ENCODE measurements around the gene LIPC. TPM values are rescaled to one million over a fixed set of nuclear protein-coding genes. Genes with fewer than 3 reads are reported as not detected.

The LIPC gene
- total RNA-seq, 4 donors from 2014 or later, result 0.81 to 4.6 (median 1.8) TPM

DNA sequence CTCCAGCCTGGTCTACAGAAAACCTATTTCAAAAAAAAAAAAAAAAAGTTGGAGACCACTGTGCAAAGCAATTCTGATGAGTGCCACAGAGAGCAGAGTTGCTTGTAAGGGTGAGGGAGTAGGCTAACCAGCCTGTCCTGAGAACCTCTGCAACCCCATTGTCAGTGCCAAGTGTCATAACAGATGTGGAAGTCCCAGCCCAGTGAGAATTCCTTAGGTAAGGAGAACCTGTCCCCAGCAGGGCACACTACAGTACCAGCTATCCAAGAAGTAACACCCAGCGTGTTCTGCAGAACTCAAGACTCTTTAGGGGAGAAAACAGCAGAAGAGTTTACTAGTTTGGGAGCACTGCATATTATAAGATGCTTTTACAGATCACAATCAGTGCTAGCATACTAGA, 156.3 kb downstream of the LIPC start:
- TF ChIP-seq POLR2A (IDR thresholded peaks at IDR 0.05), result no peak
- intact Hi-C loops (cut with DNase I), result no loop called here
- Histone ChIP-seq H3K4me1 (peaks cover 0 to 7% of the 10 kb centered on the region in 2 donors), H3K36me3 (no peaks in the 10 kb centered on the region), H3K27me3 (no peaks in the 10 kb centered on the region), H3K27ac (no peak overlapping the region), H3K9me3 (no peaks in the 10 kb centered on the region), H3K4me3 (replicated peaks in 1 of 3) (no peak overlapping the region)
- DNase-seq, result no peak
- 63 to 69% methylated on average over 1 of the region's 1 CpG for WGBS, 2 donors

DNA sequence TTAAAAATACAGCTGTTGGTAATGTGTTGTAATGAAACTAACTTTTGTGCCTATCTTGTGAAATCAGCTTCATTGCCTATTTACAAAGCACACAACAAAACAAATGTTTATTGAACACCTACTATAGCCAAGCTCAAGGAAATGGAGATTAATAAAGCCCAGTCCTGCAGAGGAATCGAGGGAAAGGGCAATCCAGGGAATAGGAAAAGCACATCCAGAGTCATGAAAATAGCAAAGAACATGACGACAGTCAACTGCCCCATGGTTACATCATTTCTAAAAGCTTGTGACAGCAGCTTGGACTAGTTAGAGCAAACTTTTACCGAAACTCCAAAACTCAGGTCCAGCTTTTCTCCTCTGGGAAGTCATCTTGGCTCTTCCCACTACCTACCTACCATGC, 157.3 kb downstream of the LIPC start:
- 85 to 93% methylated on average over 3 of the region's 3 CpGs for WGBS, 2 donors
- intact Hi-C loops (cut with DNase I), result no loop called here
- H3K4me1 ChIP-seq, result peaks cover 0 to 7% of the 10 kb centered on the region in 2 donors
- no peak overlapping the region for H3K4me3 ChIP-seq (replicated peaks in 1 of 3)
- H3K36me3 ChIP-seq, result no peaks in the 10 kb centered on the region
- H3K9me3 ChIP-seq, result no peaks in the 10 kb centered on the region
- TF ChIP-seq POLR2A (IDR thresholded peaks at IDR 0.05), result no peak
- TF ChIP-seq, protein P1, sequence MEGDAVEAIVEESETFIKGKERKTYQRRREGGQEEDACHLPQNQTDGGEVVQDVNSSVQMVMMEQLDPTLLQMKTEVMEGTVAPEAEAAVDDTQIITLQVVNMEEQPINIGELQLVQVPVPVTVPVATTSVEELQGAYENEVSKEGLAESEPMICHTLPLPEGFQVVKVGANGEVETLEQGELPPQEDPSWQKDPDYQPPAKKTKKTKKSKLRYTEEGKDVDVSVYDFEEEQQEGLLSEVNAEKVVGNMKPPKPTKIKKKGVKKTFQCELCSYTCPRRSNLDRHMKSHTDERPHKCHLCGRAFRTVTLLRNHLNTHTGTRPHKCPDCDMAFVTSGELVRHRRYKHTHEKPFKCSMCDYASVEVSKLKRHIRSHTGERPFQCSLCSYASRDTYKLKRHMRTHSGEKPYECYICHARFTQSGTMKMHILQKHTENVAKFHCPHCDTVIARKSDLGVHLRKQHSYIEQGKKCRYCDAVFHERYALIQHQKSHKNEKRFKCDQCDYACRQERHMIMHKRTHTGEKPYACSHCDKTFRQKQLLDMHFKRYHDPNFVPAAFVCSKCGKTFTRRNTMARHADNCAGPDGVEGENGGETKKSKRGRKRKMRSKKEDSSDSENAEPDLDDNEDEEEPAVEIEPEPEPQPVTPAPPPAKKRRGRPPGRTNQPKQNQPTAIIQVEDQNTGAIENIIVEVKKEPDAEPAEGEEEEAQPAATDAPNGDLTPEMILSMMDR (IDR thresholded peaks at IDR 0.05), result no peak
- no peaks in the 10 kb centered on the region for H3K27me3 ChIP-seq
- H3K27ac ChIP-seq, result no peak overlapping the region
- no peak for DNase-seq

DNA sequence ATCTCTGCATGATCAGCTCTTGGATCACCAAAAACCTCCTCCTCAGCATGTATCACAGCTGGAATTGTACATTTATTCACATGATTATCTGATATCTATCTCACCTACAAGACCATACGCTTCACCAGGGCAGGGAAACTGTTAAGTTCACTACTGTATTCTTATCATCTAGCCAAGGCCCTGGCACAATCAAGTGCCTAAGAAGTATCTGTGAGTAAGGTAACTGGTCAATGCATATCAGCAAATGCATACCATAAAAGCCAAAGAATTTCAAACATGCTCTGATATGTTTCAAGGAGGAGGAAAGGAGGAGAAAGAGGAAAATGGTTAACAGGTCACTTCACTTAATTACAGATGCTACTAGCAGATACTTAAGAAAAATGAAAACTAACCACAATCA, 158.4 kb downstream of the LIPC start:
- 94 to 100% methylated on average over 1 of the region's 1 CpG for WGBS, 2 donors
- intact Hi-C loops (cut with DNase I), result no loop called here
- Histone ChIP-seq H3K4me1 (peaks cover 0 to 7% of the 10 kb centered on the region in 2 donors), H3K27me3 (no peaks in the 10 kb centered on the region), H3K4me3 (replicated peaks in 1 of 3) (no peak overlapping the region), H3K9me3 (no peaks in the 10 kb centered on the region), H3K27ac (peak overlapping the region in 1 of 3 donors; percentile 39), H3K36me3 (no peaks in the 10 kb centered on the region)
- TF ChIP-seq, protein P1 (IDR thresholded peaks at IDR 0.05), result no peak
- no peak for DNase-seq

DNA sequence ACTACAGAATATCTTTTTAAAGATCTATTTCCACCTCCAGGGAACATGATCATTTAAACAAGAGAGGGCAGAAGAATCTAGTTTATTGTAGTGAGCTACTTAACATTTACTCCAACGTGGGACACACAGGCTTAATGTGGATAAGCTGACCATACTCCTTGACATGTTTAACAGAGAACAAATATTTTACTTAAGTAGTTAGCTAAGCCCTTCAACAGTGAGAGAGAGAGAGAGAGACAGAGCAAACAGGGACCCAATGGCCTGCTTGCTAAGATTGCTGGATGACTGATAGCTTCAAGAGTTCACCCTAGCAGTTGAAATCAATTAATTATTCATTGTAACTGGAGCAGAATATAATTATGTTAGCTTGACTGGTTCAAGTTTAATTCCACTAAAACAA, 159.1 kb downstream of the LIPC start:
- Histone ChIP-seq H3K27ac (peak overlapping the region in 2 of 3 donors; percentile 20 to 39), H3K4me1 (peaks cover 0 to 7% of the 10 kb centered on the region in 2 donors), H3K27me3 (no peaks in the 10 kb centered on the region), H3K4me3 (replicated peaks in 1 of 3) (no peak overlapping the region), H3K36me3 (no peaks in the 10 kb centered on the region), H3K9me3 (no peaks in the 10 kb centered on the region)
- TF ChIP-seq, protein P1 (IDR thresholded peaks at IDR 0.05), result peak in 1 of 6 experiments; percentile 31
- TF ChIP-seq POLR2A (IDR thresholded peaks at IDR 0.05), result no peak
- peak in 1 of 2 donors; percentile 18 for DNase-seq
- intact Hi-C loops (cut with DNase I), result no loop called here
- WGBS, 2 donors, result 8 to 31% methylated on average over 1 of the region's 1 CpG

DNA sequence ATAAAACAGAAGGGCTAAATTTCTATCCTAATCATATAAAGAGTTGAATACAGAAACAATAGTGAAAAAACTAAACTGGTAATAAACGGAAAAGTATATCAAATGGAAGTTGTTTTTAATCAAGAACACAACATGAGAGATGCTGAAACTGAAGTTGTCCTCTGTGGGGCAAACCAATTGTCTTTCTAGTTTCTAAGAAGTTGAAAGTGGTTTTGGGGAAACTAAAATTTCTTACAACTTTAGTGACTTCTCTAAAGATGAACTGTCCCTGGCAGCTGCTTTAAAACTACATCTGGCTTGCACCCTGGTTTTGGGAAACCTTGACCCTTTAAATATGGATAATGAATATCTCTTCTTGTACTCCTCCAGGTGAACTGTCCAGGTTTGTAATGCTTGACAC, 162.1 kb downstream of the LIPC start:
- Histone ChIP-seq H3K4me1 (peaks cover 0 to 7% of the 10 kb centered on the region in 2 donors), H3K9me3 (no peaks in the 10 kb centered on the region), H3K27me3 (no peaks in the 10 kb centered on the region), H3K27ac (no peak overlapping the region), H3K4me3 (replicated peaks in 1 of 3) (no peak overlapping the region), H3K36me3 (peaks cover 0 to 10% of the 10 kb centered on the region in 2 donors)
- TF ChIP-seq POLR2A (IDR thresholded peaks at IDR 0.05), result no peak
- TF ChIP-seq, protein P1 (IDR thresholded peaks at IDR 0.05), result no peak
- DNase-seq, result no peak
- intact Hi-C loops (cut with DNase I), result no loop called here
- WGBS, 2 donors, result 95 to 98% methylated on average over 1 of the region's 1 CpG

DNA sequence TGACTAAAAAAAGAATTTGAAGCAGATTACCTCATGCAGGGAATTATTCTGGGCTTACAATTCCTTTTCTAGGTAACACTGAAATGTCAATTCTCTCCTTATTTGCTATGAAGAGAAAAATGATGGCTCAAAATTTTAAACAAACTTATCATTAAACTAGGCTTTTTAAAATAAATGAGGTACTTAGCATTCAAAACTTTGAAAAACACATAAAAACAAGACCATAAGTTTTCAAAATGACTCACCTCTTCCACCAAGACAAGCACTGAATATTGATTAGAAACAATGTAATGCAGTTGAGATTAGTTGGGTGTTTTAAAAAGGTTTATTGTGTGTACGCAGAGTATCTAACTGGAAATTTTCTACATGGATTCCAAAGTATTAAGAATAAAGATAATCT, 163.1 kb downstream of the LIPC start:
- WGBS, 2 donors, result 96 to 98% methylated on average over 1 of the region's 1 CpG
- H3K36me3 ChIP-seq, result peaks cover 0 to 10% of the 10 kb centered on the region in 2 donors
- H3K4me1 ChIP-seq, result peaks cover 0 to 7% of the 10 kb centered on the region in 2 donors
- H3K27ac ChIP-seq, result no peak overlapping the region
- H3K27me3 ChIP-seq, result no peaks in the 10 kb centered on the region
- no peaks in the 10 kb centered on the region for H3K9me3 ChIP-seq
- no peak for DNase-seq
- intact Hi-C loops (cut with DNase I), result no loop called here
- no peak overlapping the region for H3K4me3 ChIP-seq (replicated peaks in 1 of 3)
- TF ChIP-seq, protein P1 (IDR thresholded peaks at IDR 0.05), result no peak
- TF ChIP-seq POLR2A (IDR thresholded peaks at IDR 0.05), result no peak

Data from thyroid gland (tissue), 4 donors.